Trophoblast cell (in vitro differentiated cells and primary cell): ENCODE measurements around the gene DYNLT2B.

ENCODE experiments used
- DNase-seq, 2 donors: peaks; one replicate each; pipeline ENCODE4 v3.0.0-alpha.2; 2016
- H2AFZ ChIP-seq: 2 replicates; pipeline ENCODE4 v1.6.1; 2013; ENCODE audit warnings: low read length, moderate library complexity, mild to moderate bottlenecking; ENCODE audit not compliant: insufficient read depth, poor library complexity
- H2AK5ac ChIP-seq: 2 replicates; pipeline ENCODE4 v1.6.1; 2013; ENCODE audit warnings: mild to moderate bottlenecking, low read length
- H2BK120ac ChIP-seq: 2 replicates; pipeline ENCODE4 v1.6.1; 2013; ENCODE audit warnings: low read length, mild to moderate bottlenecking, moderate library complexity; ENCODE audit not compliant: insufficient read depth, poor library complexity
- H2BK12ac ChIP-seq: 2 replicates; pipeline ENCODE4 v1.6.1; 2013; ENCODE audit warnings: mild to moderate bottlenecking, low read length, moderate library complexity
- H2BK5ac ChIP-seq: 2 replicates; pipeline ENCODE4 v1.6.1; 2013; ENCODE audit warnings: low read length, low read depth, moderate library complexity, mild to moderate bottlenecking; ENCODE audit not compliant: poor library complexity
- H3K14ac ChIP-seq: 2 replicates; pipeline ENCODE4 v1.6.1; 2013; ENCODE audit warnings: mild to moderate bottlenecking, low read length
- H3K18ac ChIP-seq: 2 replicates; pipeline ENCODE4 v1.6.1; 2013; ENCODE audit warnings: mild to moderate bottlenecking, low read length
- H3K23ac ChIP-seq: 2 replicates; pipeline ENCODE4 v1.6.1; 2013; ENCODE audit warnings: low read length
- H3K27ac ChIP-seq: 2 replicates; pipeline ENCODE4 v1.5.1; 2013; ENCODE audit warnings: low read depth, mild to moderate bottlenecking, inconsistent platforms, low read length, moderate library complexity
- H3K27me3 ChIP-seq: 2 replicates; pipeline ENCODE4 v1.6.1; 2013; ENCODE audit warnings: inconsistent platforms, mild to moderate bottlenecking, low read length, moderate library complexity; ENCODE audit not compliant: insufficient read depth
- H3K36me3 ChIP-seq, 2 experiments: 1 replicate in 1 of 2; 2 replicates in 1 of 2; pipeline ENCODE4 v1.6.1; 2013; ENCODE audit warnings: low read length in 2 of 2, mild to moderate bottlenecking in 2 of 2, moderate library complexity in 1 of 2; ENCODE audit not compliant: insufficient read depth in 2 of 2, control insufficient read depth in 1 of 2
- H3K4ac ChIP-seq: 2 replicates; pipeline ENCODE4 v1.6.1; 2013; ENCODE audit warnings: low read depth, mild to moderate bottlenecking, low read length, moderate library complexity
- H3K4me1 ChIP-seq, 2 experiments: 1 replicate in 1 of 2; 2 replicates in 1 of 2; pipeline ENCODE4 v1.6.1; 2013; ENCODE audit warnings: low read length in 2 of 2, mild to moderate bottlenecking in 2 of 2, moderate library complexity in 1 of 2; ENCODE audit not compliant: insufficient read depth in 2 of 2, control insufficient read depth in 1 of 2
- H3K4me2 ChIP-seq: 2 replicates; pipeline ENCODE4 v1.6.1; 2013; ENCODE audit warnings: inconsistent platforms, mild to moderate bottlenecking, low read length, moderate library complexity
- H3K4me3 ChIP-seq: 2 replicates; pipeline ENCODE4 v1.5.1; 2013; ENCODE audit warnings: mild to moderate bottlenecking, low read depth, low read length, inconsistent platforms
- H3K79me1 ChIP-seq: one replicate; pipeline ENCODE4 v1.6.1; 2013; ENCODE audit warnings: low read length
- H3K79me2 ChIP-seq: 2 replicates; pipeline ENCODE4 v1.6.1; 2013; ENCODE audit warnings: low read length, mild to moderate bottlenecking; ENCODE audit not compliant: control insufficient read depth, insufficient read depth, poor library complexity
- H3K9ac ChIP-seq: 2 replicates; pipeline ENCODE4 v1.6.1; 2013; ENCODE audit warnings: mild to moderate bottlenecking, low read length
- H3K9me3 ChIP-seq: 2 replicates; pipeline ENCODE4 v1.6.1; 2013; ENCODE audit warnings: low read depth, mild to moderate bottlenecking, control low read depth, inconsistent platforms, low read length; ENCODE audit not compliant: insufficient read depth
- H4K12ac ChIP-seq: 2 replicates; pipeline ENCODE4 v1.6.1; 2013; ENCODE audit warnings: low read depth, mild to moderate bottlenecking, low read length, moderate library complexity
- H4K8ac ChIP-seq: 2 replicates; pipeline ENCODE4 v1.6.1; 2013; ENCODE audit warnings: low read depth, mild to moderate bottlenecking, low read length, moderate library complexity
- H4K91ac ChIP-seq: one replicate; pipeline ENCODE4 v1.6.1; 2013; ENCODE audit warnings: low read depth, mild to moderate bottlenecking, low read length, moderate library complexity
- WGBS: extraction: QIAGEN DNeasy Blood & Tissue Kit; methylation state at CpG from one replicate; pipeline ENCODE4 v1.1.7; 2013; ENCODE audit warnings: missing lambda C conversion rate; ENCODE audit not compliant: insufficient read length, insufficient coverage; ENCODE audit errors: extremely low coverage; 5-methylcytosine and 5-hydroxymethylcytosine counted together

The DYNLT2B gene

GRCh38 chr3:196357905-196358304, 39.9 kb upstream of the DYNLT2B start:
- Histone ChIP-seq H3K4ac (no peak overlapping the region), H3K23ac (no peak overlapping the region), H2BK120ac (no peak overlapping the region), H4K91ac (no peak overlapping the region), H3K27ac (no peak overlapping the region), H3K79me2 (no peaks in the 10 kb centered on the region), H3K79me1 (no peaks in the 10 kb centered on the region), H3K4me3 (no peak overlapping the region), H3K4me1 (no peaks in the 10 kb centered on the region), H3K4me2 (no peak overlapping the region), H3K36me3 (peaks cover 10 to 25% of the 10 kb centered on the region in 2 experiments), H4K12ac (no peak overlapping the region), H3K27me3 (no peaks in the 10 kb centered on the region), H3K14ac (no peak overlapping the region), H3K18ac (no peak overlapping the region), H3K9ac (no peak overlapping the region), H2AFZ (no peak overlapping the region), H2AK5ac (no peak overlapping the region), H3K9me3 (no peaks in the 10 kb centered on the region), H2BK12ac (no peak overlapping the region), H2BK5ac (no peak overlapping the region), H4K8ac (no peak overlapping the region)
- DNase-seq = no peak
- no CpG with 5 or more reads among the region's 7 CpGs for WGBS

DNA sequence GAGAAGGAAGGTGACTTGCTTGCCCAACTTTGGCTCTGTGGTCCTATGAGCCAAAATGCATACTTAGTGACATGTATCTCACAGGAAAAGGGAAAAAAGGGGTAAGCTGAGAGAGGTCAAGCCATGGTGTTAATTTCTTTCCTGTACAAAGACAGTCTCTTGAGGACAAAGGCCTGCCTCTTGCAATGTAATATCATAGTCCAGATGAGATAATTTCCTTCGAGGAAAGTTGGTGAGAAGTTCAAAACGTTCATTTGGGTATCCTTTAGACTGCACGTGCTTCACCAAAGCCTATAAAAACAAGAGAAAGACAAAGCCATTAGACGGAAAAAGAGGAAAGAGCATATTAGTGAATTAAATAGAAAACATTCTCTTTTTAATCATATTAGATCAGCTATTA, 38.5 kb upstream of the DYNLT2B start:
- Histone ChIP-seq H3K79me2 (no peaks in the 10 kb centered on the region), H3K18ac (no peak overlapping the region), H3K4me2 (no peak overlapping the region), H3K36me3 (peaks cover 5 to 17% of the 10 kb centered on the region in 2 experiments), H2BK12ac (no peak overlapping the region), H3K27me3 (no peaks in the 10 kb centered on the region), H3K4ac (no peak overlapping the region), H2BK5ac (no peak overlapping the region), H2AK5ac (no peak overlapping the region), H3K14ac (no peak overlapping the region), H3K4me3 (no peak overlapping the region), H2BK120ac (no peak overlapping the region), H4K8ac (no peak overlapping the region), H4K12ac (no peak overlapping the region), H3K79me1 (no peaks in the 10 kb centered on the region), H3K9ac (no peak overlapping the region), H3K4me1 (no peaks in the 10 kb centered on the region), H4K91ac (no peak overlapping the region), H2AFZ (no peak overlapping the region), H3K23ac (no peak overlapping the region), H3K27ac (no peak overlapping the region), H3K9me3 (no peaks in the 10 kb centered on the region)
- no peak for DNase-seq
- WGBS = no CpG with 5 or more reads among the region's 4 CpGs

DNA sequence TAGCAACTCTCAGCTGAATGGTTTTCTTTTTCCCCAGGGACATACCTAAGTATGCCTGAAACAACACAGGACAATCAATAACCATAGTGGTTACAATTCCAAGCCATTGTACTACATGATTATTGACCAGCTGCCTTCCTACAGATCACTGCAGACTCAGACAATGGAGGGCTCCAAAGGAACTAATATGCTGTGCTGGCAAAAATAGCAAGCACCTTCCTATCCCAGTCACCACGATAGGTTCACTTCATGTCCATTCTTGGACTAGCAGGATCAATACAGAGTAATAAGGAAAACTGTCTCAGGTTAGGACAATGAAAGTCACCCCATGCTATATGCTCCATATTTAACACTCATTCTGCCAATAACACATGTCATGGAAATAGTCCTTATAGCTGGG, 37.6 kb upstream of the DYNLT2B start:
- H3K27ac ChIP-seq = no peak overlapping the region
- no peaks in the 10 kb centered on the region for H3K9me3 ChIP-seq
- no peak overlapping the region for H3K4me3 ChIP-seq
- H3K27me3 ChIP-seq = no peaks in the 10 kb centered on the region
- H2BK5ac ChIP-seq = no peak overlapping the region
- H4K91ac ChIP-seq = no peak overlapping the region
- no peak overlapping the region for H3K4ac ChIP-seq
- no peak overlapping the region for H3K14ac ChIP-seq
- H3K79me1 ChIP-seq = no peaks in the 10 kb centered on the region
- no CpG with 5 or more reads among the region's 1 CpG for WGBS
- H3K18ac ChIP-seq = no peak overlapping the region
- H3K4me1 ChIP-seq = no peaks in the 10 kb centered on the region
- H2BK120ac ChIP-seq = no peak overlapping the region
- H4K12ac ChIP-seq = no peak overlapping the region
- peaks cover 5 to 15% of the 10 kb centered on the region in 2 experiments for H3K36me3 ChIP-seq
- no peak overlapping the region for H2BK12ac ChIP-seq
- no peak overlapping the region for H3K4me2 ChIP-seq
- H3K79me2 ChIP-seq = no peaks in the 10 kb centered on the region
- DNase-seq = no peak
- H2AK5ac ChIP-seq = no peak overlapping the region
- no peak overlapping the region for H3K9ac ChIP-seq
- no peak overlapping the region for H2AFZ ChIP-seq
- no peak overlapping the region for H3K23ac ChIP-seq
- no peak overlapping the region for H4K8ac ChIP-seq

DNA sequence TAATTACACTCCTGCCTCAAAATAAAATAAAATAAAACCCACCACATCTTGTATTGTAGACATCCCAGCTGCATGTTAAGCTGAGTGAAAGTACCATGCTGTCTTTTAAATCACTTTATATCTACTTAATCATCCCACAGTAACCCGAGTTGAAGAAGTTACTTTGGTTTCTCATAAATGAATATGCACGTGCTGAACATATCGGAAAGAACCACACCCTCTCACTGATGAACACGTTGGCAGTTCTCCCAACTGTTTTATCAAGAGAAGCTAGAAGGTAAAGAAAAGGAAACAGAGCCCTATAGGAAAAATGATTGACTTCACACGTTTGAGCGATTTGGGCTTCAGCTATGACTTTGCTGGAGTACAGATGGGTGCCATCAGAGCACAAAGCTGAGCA, 36.1 kb upstream of the DYNLT2B start:
- no peak overlapping the region for H2AK5ac ChIP-seq
- H3K23ac ChIP-seq = no peak overlapping the region
- H4K91ac ChIP-seq = no peak overlapping the region
- H3K79me2 ChIP-seq = no peaks in the 10 kb centered on the region
- H3K27ac ChIP-seq = no peak overlapping the region
- no peak overlapping the region for H2BK5ac ChIP-seq
- peaks cover 5 to 14% of the 10 kb centered on the region in 2 experiments for H3K36me3 ChIP-seq
- H2BK12ac ChIP-seq = no peak overlapping the region
- no peaks in the 10 kb centered on the region for H3K9me3 ChIP-seq
- H3K4me3 ChIP-seq = no peak overlapping the region
- H3K4ac ChIP-seq = no peak overlapping the region
- no peak overlapping the region for H4K8ac ChIP-seq
- no peaks in the 10 kb centered on the region for H3K27me3 ChIP-seq
- no peak overlapping the region for H3K9ac ChIP-seq
- no peaks in the 10 kb centered on the region for H3K4me1 ChIP-seq
- H4K12ac ChIP-seq = no peak overlapping the region
- no peak overlapping the region for H3K4me2 ChIP-seq
- WGBS = no CpG with 5 or more reads among the region's 6 CpGs
- no peak for DNase-seq
- H3K14ac ChIP-seq = no peak overlapping the region
- no peak overlapping the region for H3K18ac ChIP-seq
- no peak overlapping the region for H2AFZ ChIP-seq
- no peaks in the 10 kb centered on the region for H3K79me1 ChIP-seq
- no peak overlapping the region for H2BK120ac ChIP-seq
